ENCODE measurements around the gene CIART. TPM values are rescaled to one million over a fixed set of nuclear protein-coding genes. Genes with fewer than 3 reads are reported as not detected.

The CIART gene
- total and polyA plus RNA-seq, 2 of the 8 experiments (the other 6 are each of a cell fraction or from before 2014, with no cell fraction given): 9.6 to 33.3 TPM

DNA sequence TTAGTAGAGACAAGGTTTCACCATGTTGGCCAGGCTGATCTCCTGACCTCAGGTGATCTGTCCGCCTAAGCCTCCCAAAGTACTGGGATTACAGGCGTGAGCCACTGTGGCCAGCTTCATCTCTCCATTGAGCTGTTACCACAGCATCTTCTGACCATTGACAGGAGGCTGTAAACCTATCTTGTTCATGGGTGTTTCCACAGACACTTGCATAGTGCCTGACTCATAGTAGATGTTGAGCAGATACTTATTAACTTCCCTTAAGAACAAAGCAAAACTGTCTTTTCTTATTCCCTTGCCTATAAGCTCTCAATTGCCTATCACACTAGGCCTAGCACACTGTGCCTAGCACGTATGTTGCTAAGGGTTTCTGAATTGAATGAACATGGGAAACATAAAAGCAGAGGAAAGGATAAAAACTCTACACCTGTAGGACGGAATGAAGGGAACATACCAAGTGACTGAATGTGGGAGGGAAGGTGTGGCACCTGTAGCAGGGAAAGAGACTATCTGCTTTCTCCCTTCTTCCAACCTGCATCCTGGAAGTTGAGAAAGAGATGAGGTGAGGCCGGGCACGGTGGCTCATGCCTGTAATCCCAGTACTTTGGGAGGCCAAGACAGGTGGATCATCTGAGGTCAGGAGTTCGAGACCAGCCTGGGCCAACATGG lies 10.9 kb upstream of the CIART start:
- peaks cover 1 to 10% (median 9%) of the 10 kb centered on the region in 4 experiments; a peak in 6 of 8 replicates for H3K36me3 ChIP-seq (ENCODE audit: control insufficient read depth in 2 of 4, insufficient read depth in 4 of 4, low read length in 3 of 4)
- H3K4me3 ChIP-seq (ENCODE audit: extremely low read depth in 1 of 4, insufficient read depth in 2 of 4, low read depth in 3 of 4, low read length in 4 of 4): no peak overlapping the region
- H3K27me3 ChIP-seq (replicated peaks in 1 of 4; ENCODE audit: control insufficient read depth in 3 of 4, extremely low read depth in 1 of 4, insufficient read depth in 3 of 4, low read length in 3 of 4): no peaks in the 10 kb centered on the region
- no peak overlapping the region for H4K8ac ChIP-seq (ENCODE audit: extremely low read depth, insufficient read depth, low read length)
- H3K23me2 ChIP-seq (ENCODE audit: low read depth, low read length): peaks cover 10% of the 10 kb centered on the region
- no peak overlapping the region for H2BK20ac ChIP-seq (ENCODE audit: low read length)
- H3K9me3 ChIP-seq (ENCODE audit: insufficient read depth in 2 of 2, low read depth in 1 of 2, low read length in 1 of 2): no peaks in the 10 kb centered on the region
- H3K18ac ChIP-seq (ENCODE audit: extremely low read depth, low read length): no peak overlapping the region
- DNase-seq (ENCODE audit: low read depth in 1 of 2, low spot score in 2 of 2) (no peak), FAIRE-seq (no peak)
- H3K79me2 ChIP-seq (ENCODE audit: control insufficient read depth in 1 of 2, insufficient read depth in 2 of 2, low read length in 2 of 2): peaks cover 8 to 20% of the 10 kb centered on the region in 2 experiments; a peak in 3 of 4 replicates
- 87% methylated on average over 7 of the region's 7 CpGs; no CpG with 5 or more reads in 1 of the 2 experiments for WGBS, 2 experiments (ENCODE audit: extremely low coverage in 1 of 2, insufficient coverage in 1 of 2, insufficient read length in 1 of 2, insufficient replicate concordance in 2 of 2, low coverage in 1 of 2, low lambda C conversion rate in 2 of 2, missing lambda C conversion rate in 1 of 2)
- peak overlapping the region; percentile 68 for H4K91ac ChIP-seq (replicated peaks; ENCODE audit: insufficient read length, low read length)
- peak overlapping the region in 1 of 2 experiments; percentile 82; a peak in 1 of 4 replicates for H3K4me2 ChIP-seq (ENCODE audit: insufficient read depth in 1 of 2, low read depth in 2 of 2, low read length in 2 of 2)
- H3K23ac ChIP-seq (ENCODE audit: insufficient read length): no peak overlapping the region
- no peak overlapping the region for H2BK5ac ChIP-seq (ENCODE audit: low read depth, low read length)
- H3K9ac ChIP-seq (replicated peaks in 1 of 4; ENCODE audit: extremely low read depth in 1 of 4, low read depth in 3 of 4, low read length in 3 of 4): peak overlapping the region in 1 of 4 experiments; percentile 23; a peak in 1 of 7 replicates
- no peak overlapping the region for H2BK120ac ChIP-seq (replicated peaks; ENCODE audit: low read depth, low read length)
- H3K56ac ChIP-seq (replicated peaks; ENCODE audit: insufficient read length, low read depth, low read length): no peak overlapping the region
- H3K79me1 ChIP-seq (ENCODE audit: low read depth, low read length): peaks cover 11% of the 10 kb centered on the region; the same call in 1 of the 2 replicates
- peak overlapping the region; percentile 14; the same call in 1 of the 2 replicates for H2AK5ac ChIP-seq (ENCODE audit: low read depth, low read length)
- peak overlapping the region; percentile 32; the same call in 1 of the 2 replicates for H2BK12ac ChIP-seq (ENCODE audit: low read depth, low read length)
- no peak overlapping the region for H4K5ac ChIP-seq (ENCODE audit: insufficient read length, low read depth, low read length)
- H2AFZ ChIP-seq (ENCODE audit: low read length): no peak overlapping the region
- CTCF ChIA-PET (ENCODE audit: partially characterized antibody): interaction anchor here (5.2 to 16.5 kb wide), 2 partner anchors 10 to 16 kb away, joined by 43 to 326 read pairs; partner anchors contain the start of genes CA14 and CIART
- H4K20me1 ChIP-seq (replicated peaks in 1 of 2; ENCODE audit: control insufficient read depth in 1 of 2, insufficient read depth in 2 of 2, low read length in 2 of 2): peaks cover 3 to 4% of the 10 kb centered on the region in 2 experiments
- H3K4me1 ChIP-seq (replicated peaks in 1 of 4; ENCODE audit: control insufficient read depth in 3 of 4, insufficient read depth in 4 of 4, low read length in 3 of 4): peaks cover 8 to 13% (median 10%) of the 10 kb centered on the region in 4 experiments; a peak in 6 of 7 replicates
- no peak overlapping the region for H3K14ac ChIP-seq (ENCODE audit: insufficient read length)
- POLR2A ChIA-PET (ENCODE audit: partially characterized antibody): interaction anchor here (1.0 to 25.2 kb wide), 7 partner anchors 9 to 92 kb away, joined by 3 to 535 read pairs (median 6); partner anchors contain the start of genes ANP32E, CA14, CIART and RPRD2
- no peak overlapping the region for H2BK15ac ChIP-seq (ENCODE audit: low read length)
- no peak overlapping the region for H3K27ac ChIP-seq (ENCODE audit: low read depth, low read length)
- H3K4ac ChIP-seq (replicated peaks; ENCODE audit: insufficient read length, low read depth, low read length): no peak overlapping the region
- TF ChIP-seq POLR2A (IDR thresholded peaks at IDR 0.05; ENCODE audit: control extremely low read depth in 1 of 2, low read depth in 2 of 2, low read length in 2 of 2): no peak
- TF ChIP-seq, protein P1, sequence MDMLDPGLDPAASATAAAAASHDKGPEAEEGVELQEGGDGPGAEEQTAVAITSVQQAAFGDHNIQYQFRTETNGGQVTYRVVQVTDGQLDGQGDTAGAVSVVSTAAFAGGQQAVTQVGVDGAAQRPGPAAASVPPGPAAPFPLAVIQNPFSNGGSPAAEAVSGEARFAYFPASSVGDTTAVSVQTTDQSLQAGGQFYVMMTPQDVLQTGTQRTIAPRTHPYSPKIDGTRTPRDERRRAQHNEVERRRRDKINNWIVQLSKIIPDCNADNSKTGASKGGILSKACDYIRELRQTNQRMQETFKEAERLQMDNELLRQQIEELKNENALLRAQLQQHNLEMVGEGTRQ (IDR thresholded peaks at IDR 0.05; ENCODE audit: low read length): no peak
- no peak for TF ChIP-seq POU5F1 (IDR thresholded peaks at IDR 0.05; ENCODE audit: low read depth, low read length)
- no peak for TF ChIP-seq BACH1 (IDR thresholded peaks at IDR 0.05; ENCODE audit: low read length)
- TF ChIP-seq HDAC2 (IDR thresholded peaks at IDR 0.05; ENCODE audit: borderline replicate concordance in 1 of 2, low read depth in 2 of 2, low read length in 2 of 2): no peak
- no peak for TF ChIP-seq SUZ12 (IDR thresholded peaks at IDR 0.05; ENCODE audit: low read length)
- no peak for TF ChIP-seq HDAC6 (IDR thresholded peaks at IDR 0.05; ENCODE audit: low read depth, low read length)
- TF ChIP-seq, protein P2, sequence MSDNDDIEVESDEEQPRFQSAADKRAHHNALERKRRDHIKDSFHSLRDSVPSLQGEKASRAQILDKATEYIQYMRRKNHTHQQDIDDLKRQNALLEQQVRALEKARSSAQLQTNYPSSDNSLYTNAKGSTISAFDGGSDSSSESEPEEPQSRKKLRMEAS (IDR thresholded peaks at IDR 0.05): no peak
- TF ChIP-seq RNF2 (IDR thresholded peaks at IDR 0.05; ENCODE audit: borderline replicate concordance, low read depth, low read length, missing control alignments, poor library complexity, severe bottlenecking): no peak
- no peak for TF ChIP-seq SAP30 (IDR thresholded peaks at IDR 0.05; ENCODE audit: insufficient read depth, insufficient replicate concordance, low read length)
